Measurements from ENCODE around the gene SLC9A1.
"Not testable (repeated sequence)": the region's sequence is repeated elsewhere in the genome, so short reads cannot be mapped to it uniquely, and the experiment has no call there.

SLC9A1 gene

GRCh38 chr1:27154991-27155781 lies at the start of gene SLC9A1:
Gene SLC9A1, minus strand, starts transcription at chr1:27155125. Its CDS starts 791 bp downstream, at chr1:27154334.
- DNase-seq = peak; percentile 77

GRCh38 chr1:27203946-27204345 lies 49.0 kb upstream of the SLC9A1 start:
- no peak for DNase-seq

- no peak for DNase-seq
These were observed 46.4 kb upstream of the SLC9A1 start for GRCh38 chr1:27201295-27201694.

- no peak for DNase-seq
These were observed 38.3 kb upstream of the SLC9A1 start for GRCh38 chr1:27193194-27193593.

- no peak for DNase-seq
These were observed 37.2 kb upstream of the SLC9A1 start for GRCh38 chr1:27192039-27192529.

- not testable (repeated sequence) for DNase-seq
These were observed 29.7 kb upstream of the SLC9A1 start for GRCh38 chr1:27184665-27185064.

GRCh38 chr1:27179979-27180378 lies 25.1 kb upstream of the SLC9A1 start:
- DNase-seq = no peak

GRCh38 chr1:27179379-27179778 lies 24.5 kb upstream of the SLC9A1 start:
- DNase-seq = no peak

GRCh38 chr1:27176954-27177353 lies 22.0 kb upstream of the SLC9A1 start:
- no peak for DNase-seq

GRCh38 chr1:27176323-27176722 lies 21.4 kb upstream of the SLC9A1 start:
- no peak for DNase-seq

GRCh38 chr1:27172992-27173391 lies 18.1 kb upstream of the SLC9A1 start:
- DNase-seq = not testable (repeated sequence)

GRCh38 chr1:27166929-27167328 lies 12.0 kb upstream of the SLC9A1 start:
- no peak for DNase-seq

GRCh38 chr1:27166351-27166802 lies 11.5 kb upstream of the SLC9A1 start:
- DNase-seq = no peak

- DNase-seq = no peak
These were observed 8.2 kb upstream of the SLC9A1 start for GRCh38 chr1:27163093-27163492.

- no peak for DNase-seq
These were observed 7.2 kb upstream of the SLC9A1 start for GRCh38 chr1:27162090-27162489.

- DNase-seq = no peak
These were observed 6.7 kb upstream of the SLC9A1 start for GRCh38 chr1:27161594-27161993.

GRCh38 chr1:27157194-27157593 lies 2.3 kb upstream of the SLC9A1 start:
- no peak for DNase-seq

- DNase-seq = no peak
These were observed 395 bp downstream of the SLC9A1 start for GRCh38 chr1:27154469-27154990.

- DNase-seq = no peak
These were observed 982 bp downstream of the SLC9A1 start for GRCh38 chr1:27153927-27154358.

GRCh38 chr1:27153549-27153886 lies 1.4 kb downstream of the SLC9A1 start:
- DNase-seq = no peak

GRCh38 chr1:27152829-27153548 lies 1.9 kb downstream of the SLC9A1 start:
- DNase-seq = no peak

- no peak for DNase-seq
These were observed 2.7 kb downstream of the SLC9A1 start for GRCh38 chr1:27152004-27152828.

GRCh38 chr1:27150641-27151040 lies 4.3 kb downstream of the SLC9A1 start:
- DNase-seq = no peak

Data from NCI-H526 treated with DMSO at 0.1 percent for 48 hours (cell line).